Measurements from ENCODE around the gene USP47.

GRCh38 chr11:11813288-11813962 lies 28.3 kb upstream of the USP47 start:
- TF ChIP-seq ISL1 (CRISPR knock-in tag; IDR thresholded peaks at IDR 0.05) (no peak), CSRNP3 (CRISPR knock-in tag; IDR thresholded peaks at IDR 0.05) (no peak), BACH2 (CRISPR knock-in tag; IDR thresholded peaks at IDR 0.05; ENCODE audit: borderline replicate concordance) (no peak), POU6F1 (CRISPR knock-in tag; IDR thresholded peaks at IDR 0.05; ENCODE audit: borderline replicate concordance, low read depth) (no peak), ARNTL (CRISPR knock-in tag; IDR thresholded peaks at IDR 0.05; ENCODE audit: borderline replicate concordance, low read depth) (no peak)

Data from SK-N-SH treated with all-trans-retinoic acid at 6 μM for 48 hours (cell line).